CD4-positive, alpha-beta T cell (primary cell): ENCODE measurements around the gene ZNF281. TPM values are rescaled to one million over a fixed set of nuclear protein-coding genes. Genes with fewer than 3 reads are reported as not detected.

Experiments
- ATAC-seq: fragments of 200-7000 bp; cut with Tn5 transposase; one replicate; pipeline ENCODE4 v1.10.0; 2022; ENCODE audit warnings: mild to moderate bottlenecking; ENCODE audit not compliant: poor library complexity
- CTCF ChIA-PET: fragments of 350-600 bp; sonication (Branson Sonifier 250); formaldehyde crosslinking; loops from one replicate; lab custom pipeline; 2021; ENCODE audit warnings: antibody characterized with exemption, inconsistent platforms; lab: Charles Lee
- POLR2A ChIA-PET: fragments of 350-600 bp; sonication (Branson Sonifier 250); formaldehyde crosslinking; loops from one replicate; lab custom pipeline; 2021; ENCODE audit warnings: antibody characterized with exemption, inconsistent platforms; lab: Charles Lee
- DNase-seq, 14 experiments: peaks; one replicate each; pipeline ENCODE4 v3.0.0-alpha.2; 2013 to 2020; ENCODE audit warnings: mixed read lengths in 2 of 14
- H3K27ac ChIP-seq, 2 donors: one replicate each; pipeline versions ENCODE4 v1.5.1 to v1.7.0; 2013; ENCODE audit warnings: low read length in 2 of 2, low read depth in 1 of 2, mild to moderate bottlenecking in 1 of 2
- H3K27me3 ChIP-seq, 2 experiments: 1 replicate in 1 of 2; 2 replicates in 1 of 2; pipeline versions ENCODE4 v1.6.1 to v1.7.0; 2013; ENCODE audit warnings: low read length in 2 of 2, control low read depth in 1 of 2, mild to moderate bottlenecking in 1 of 2, moderate library complexity in 1 of 2; ENCODE audit not compliant: insufficient read depth in 2 of 2, control insufficient read depth in 1 of 2
- H3K36me3 ChIP-seq: one replicate; pipeline ENCODE4 v1.6.1; 2013; ENCODE audit warnings: low read length, control low read depth; ENCODE audit not compliant: insufficient read depth
- H3K4me1 ChIP-seq: one replicate; pipeline ENCODE4 v1.6.1; 2013; ENCODE audit warnings: low read length, control low read depth; ENCODE audit not compliant: insufficient read depth
- H3K4me3 ChIP-seq: one replicate; pipeline ENCODE4 v1.5.1; 2013; ENCODE audit warnings: mild to moderate bottlenecking, low read length, moderate library complexity
- H3K9me3 ChIP-seq, 2 experiments: 1 replicate in 1 of 2; 2 replicates in 1 of 2; pipeline versions ENCODE4 v1.6.1 to v1.7.0; 2013; ENCODE audit warnings: low read length in 2 of 2, mild to moderate bottlenecking in 2 of 2, control low read depth in 1 of 2, moderate library complexity in 1 of 2; ENCODE audit not compliant: control insufficient read depth in 1 of 2, insufficient read depth in 1 of 2
- H3K27ac Mint-ChIP-seq: one replicate; pipeline ENCODE4 v1.8.0; 2020; ENCODE audit warnings: mixed read lengths
- H3K27me3 Mint-ChIP-seq: one replicate; pipeline ENCODE4 v1.8.0; 2021; ENCODE audit warnings: mixed read lengths
- H3K36me3 Mint-ChIP-seq: one replicate; pipeline ENCODE4 v1.8.0; 2021; ENCODE audit warnings: low read depth, mixed read lengths
- H3K4me1 Mint-ChIP-seq: one replicate; pipeline ENCODE4 v1.8.0; 2021; ENCODE audit warnings: low read depth, mixed read lengths
- H3K4me3 Mint-ChIP-seq: one replicate; pipeline ENCODE4 v1.8.0; 2020; ENCODE audit warnings: mild to moderate bottlenecking, mixed read lengths
- H3K9me3 Mint-ChIP-seq: one replicate; pipeline ENCODE4 v1.8.0; 2020; ENCODE audit warnings: mixed read lengths
- CTCF ChIP-seq: fragments of 200-600 bp; IDR thresholded peaks from one replicate; pipeline ENCODE4 v1.8.0; 2022; ENCODE audit warnings: antibody characterized with exemption, mild to moderate bottlenecking
- intact Hi-C, 2 experiments: fragments of 100-400 bp; cut with DNase I in 1 of 2; cut with micrococcal nuclease in 1 of 2; formaldehyde crosslinking; loops; one replicate each; pipeline versions ENCODE4 v1.15.1 to v1.9.0; 2023 to 2025; cut with DNase I, micrococcal nuclease
- total RNA-seq, 174 experiments: library from RNA in 2 of 174; stranded (reverse) in 2 of 174; gene quantifications; one replicate each; pipeline ENCODE4 v1.2.3 and lab custom pipeline; 2021 to 2026

Gene ZNF281
- total RNA-seq, 2 experiments from 2014 or later = 27.6 to 29.3 TPM

GRCh38 chr1:200422211-200422610 is 12.4 kb upstream of the ZNF281 start:
- no peaks in the 10 kb centered on the region for H3K9me3 Mint-ChIP-seq
- H3K4me1 Mint-ChIP-seq = no peaks in the 10 kb centered on the region
- no peak overlapping the region for H3K4me3 ChIP-seq
- intact Hi-C loops = no loop called here
- DNase-seq = no peak
- no peak for ATAC-seq
- H3K27me3 Mint-ChIP-seq = no peaks in the 10 kb centered on the region
- no peak overlapping the region for H3K27ac ChIP-seq
- no peaks in the 10 kb centered on the region for H3K27me3 ChIP-seq
- TF ChIP-seq CTCF = no peak
- H3K9me3 ChIP-seq = no peaks in the 10 kb centered on the region
- CTCF ChIA-PET = no interaction called here
- H3K36me3 Mint-ChIP-seq = no peaks in the 10 kb centered on the region
- POLR2A ChIA-PET = no interaction called here
- H3K27ac Mint-ChIP-seq = no peak overlapping the region
- no peak overlapping the region for H3K4me3 Mint-ChIP-seq
- H3K36me3 ChIP-seq = no peaks in the 10 kb centered on the region
- H3K4me1 ChIP-seq = no peaks in the 10 kb centered on the region

DNA sequence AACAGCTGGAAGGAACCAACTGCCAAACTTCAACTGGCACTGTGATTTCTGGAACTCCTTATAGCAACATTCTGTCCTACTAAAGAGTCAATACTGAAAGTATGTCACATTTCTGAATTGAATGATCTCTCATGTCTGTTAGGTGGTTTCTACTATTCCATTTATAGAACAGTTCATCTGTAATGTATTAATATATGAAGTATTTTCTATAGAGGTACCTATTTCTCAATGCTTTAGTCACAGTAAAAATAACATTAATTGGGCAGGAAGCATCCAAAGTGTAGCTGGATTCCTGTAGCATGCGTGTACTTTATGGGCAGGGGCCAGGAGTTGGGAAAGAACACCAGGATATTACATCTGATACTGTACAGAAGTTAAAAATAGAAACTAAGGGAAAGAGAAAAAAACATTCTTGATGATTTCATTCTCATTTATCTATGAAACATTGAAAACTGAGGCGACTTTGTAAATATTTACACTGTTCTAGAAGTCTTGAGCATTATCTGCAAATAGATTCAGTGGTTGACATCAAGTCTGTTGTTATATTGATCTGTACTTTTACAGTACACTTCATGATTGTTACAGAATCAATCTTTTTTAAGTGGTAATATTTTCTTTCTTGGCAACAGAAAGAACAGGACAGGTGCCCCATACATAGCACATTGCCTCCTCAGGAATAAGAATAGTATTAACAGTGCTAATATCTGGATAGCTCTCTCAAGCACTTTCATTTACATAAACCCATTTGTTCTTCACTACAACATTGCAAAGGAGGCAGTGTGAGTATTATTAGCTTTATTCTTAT is 6.2 kb upstream of the ZNF281 start:
- H3K4me3 Mint-ChIP-seq = no peak overlapping the region
- H3K27ac Mint-ChIP-seq = no peak overlapping the region
- Histone ChIP-seq H3K4me1 (no peaks in the 10 kb centered on the region), H3K9me3 (no peaks in the 10 kb centered on the region), H3K4me3 (no peak overlapping the region), H3K36me3 (no peaks in the 10 kb centered on the region), H3K27ac (no peak overlapping the region), H3K27me3 (no peaks in the 10 kb centered on the region)
- intact Hi-C loops = loop anchor here in 1 of 2 experiments (10.0 kb wide), 3 partner anchors 249 to 739 kb away; partner anchors contain the start of genes DDX59, KIF21B and TMEM9
- H3K9me3 Mint-ChIP-seq = no peaks in the 10 kb centered on the region
- no peaks in the 10 kb centered on the region for H3K36me3 Mint-ChIP-seq
- CTCF ChIA-PET = interaction anchor here (0.6 kb wide), 1 partner anchor 11 kb away, joined by 3 read pairs; no protein-coding TSS in a partner anchor
- no peak for TF ChIP-seq CTCF
- H3K4me1 Mint-ChIP-seq = no peaks in the 10 kb centered on the region
- POLR2A ChIA-PET = no interaction called here
- no peak for DNase-seq
- ATAC-seq = no peak
- H3K27me3 Mint-ChIP-seq = no peaks in the 10 kb centered on the region

DNA sequence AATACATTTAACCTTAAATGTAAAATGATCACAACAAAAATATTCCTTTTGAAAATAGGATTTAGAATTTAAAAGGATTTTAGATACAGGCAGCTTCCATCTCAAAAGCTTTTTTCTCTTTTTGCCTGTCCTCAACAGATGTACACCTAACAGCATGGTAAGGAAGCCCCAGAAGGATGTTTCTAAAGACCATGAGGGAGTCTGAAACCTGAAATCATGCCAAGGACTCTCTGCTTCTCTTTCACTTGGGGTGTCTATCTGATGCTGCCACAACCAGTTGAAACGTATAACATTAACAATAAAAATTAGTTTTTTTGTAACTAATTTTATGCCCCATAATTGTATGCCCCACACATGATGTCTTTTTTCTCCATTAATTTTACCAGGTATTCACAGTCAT is 5.4 kb upstream of the ZNF281 start:
- Mint-ChIP-seq H3K4me1 (peaks cover 7% of the 10 kb centered on the region), H3K36me3 (peaks cover 2% of the 10 kb centered on the region), H3K27ac (no peak overlapping the region), H3K9me3 (no peaks in the 10 kb centered on the region), H3K27me3 (no peaks in the 10 kb centered on the region), H3K4me3 (no peak overlapping the region)
- Histone ChIP-seq H3K27ac (no peak overlapping the region), H3K9me3 (no peaks in the 10 kb centered on the region), H3K36me3 (no peaks in the 10 kb centered on the region), H3K4me3 (no peak overlapping the region), H3K4me1 (peaks cover 4% of the 10 kb centered on the region), H3K27me3 (no peaks in the 10 kb centered on the region)
- DNase-seq = no peak
- ATAC-seq = no peak
- CTCF ChIA-PET = interaction anchor here (0.6 kb wide), 1 partner anchor 10 kb away, joined by 3 read pairs; no protein-coding TSS in a partner anchor
- TF ChIP-seq CTCF = no peak
- intact Hi-C loops = loop anchor here in 1 of 2 experiments (10.0 kb wide), 3 partner anchors 250 to 740 kb away; partner anchors contain the start of genes DDX59, KIF21B and TMEM9
- POLR2A ChIA-PET = no interaction called here
